ENCODE data around the gene DRICH1.

- TF ChIP-seq, protein P1, sequence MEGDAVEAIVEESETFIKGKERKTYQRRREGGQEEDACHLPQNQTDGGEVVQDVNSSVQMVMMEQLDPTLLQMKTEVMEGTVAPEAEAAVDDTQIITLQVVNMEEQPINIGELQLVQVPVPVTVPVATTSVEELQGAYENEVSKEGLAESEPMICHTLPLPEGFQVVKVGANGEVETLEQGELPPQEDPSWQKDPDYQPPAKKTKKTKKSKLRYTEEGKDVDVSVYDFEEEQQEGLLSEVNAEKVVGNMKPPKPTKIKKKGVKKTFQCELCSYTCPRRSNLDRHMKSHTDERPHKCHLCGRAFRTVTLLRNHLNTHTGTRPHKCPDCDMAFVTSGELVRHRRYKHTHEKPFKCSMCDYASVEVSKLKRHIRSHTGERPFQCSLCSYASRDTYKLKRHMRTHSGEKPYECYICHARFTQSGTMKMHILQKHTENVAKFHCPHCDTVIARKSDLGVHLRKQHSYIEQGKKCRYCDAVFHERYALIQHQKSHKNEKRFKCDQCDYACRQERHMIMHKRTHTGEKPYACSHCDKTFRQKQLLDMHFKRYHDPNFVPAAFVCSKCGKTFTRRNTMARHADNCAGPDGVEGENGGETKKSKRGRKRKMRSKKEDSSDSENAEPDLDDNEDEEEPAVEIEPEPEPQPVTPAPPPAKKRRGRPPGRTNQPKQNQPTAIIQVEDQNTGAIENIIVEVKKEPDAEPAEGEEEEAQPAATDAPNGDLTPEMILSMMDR (IDR thresholded peaks at IDR 0.05): no peak
- no peak for TF ChIP-seq TP53 (CRISPR knock-in tag; IDR thresholded peaks at IDR 0.05)
- no peak for TF ChIP-seq POLR2A (IDR thresholded peaks at IDR 0.05; ENCODE audit: low read length)
- TF ChIP-seq EP300 (IDR thresholded peaks at IDR 0.05): no peak
Measured at GRCh38 chr22:23652286-23652685, 20.2 kb upstream of the DRICH1 start.
